Thymus (tissue), 2 donors: ENCODE data around the gene GOLGA6C. TPM values are rescaled to one million over a fixed set of nuclear protein-coding genes. Genes with fewer than 3 reads are reported as not detected.

ENCODE experiments used
- polyA plus RNA-seq: library from polyadenylated mRNA; stranded (reverse); fragments of 200-250 nt; gene quantifications from one replicate; pipeline ENCODE4 v1.2.3, GENCODE V29; 2013
- total RNA-seq: library from RNA; stranded (reverse); fragments of 120-200 nt; gene quantifications from one replicate; pipeline ENCODE4 v1.2.4, GENCODE V29; 2013
- donor health status: healthy.

The GOLGA6C gene
- total and polyA plus RNA-seq, 2 donors = 0.05 TPM

Other genes starting within 250 kb of the GOLGA6C start
- 11.3 TPM for gene PPCDC, start 234.7 kb upstream of the GOLGA6C start, total RNA-seq
- 20.9 TPM for gene PPCDC, start 234.7 kb upstream of the GOLGA6C start, polyA plus RNA-seq
- gene C15orf39, start 56.5 kb upstream of the GOLGA6C start, total RNA-seq = 6.1 TPM
- 7.0 TPM for gene C15orf39, start 56.5 kb upstream of the GOLGA6C start, polyA plus RNA-seq
- 0.05 TPM for gene GOLGA6D, start 24.5 kb downstream of the GOLGA6C start, total RNA-seq
- 0.05 TPM for gene GOLGA6D, start 24.5 kb downstream of the GOLGA6C start, polyA plus RNA-seq
- 106 TPM for gene COMMD4, start 77.7 kb downstream of the GOLGA6C start, total RNA-seq
- gene COMMD4, start 77.7 kb downstream of the GOLGA6C start, polyA plus RNA-seq = 99.0 TPM
- gene NEIL1, start 88.7 kb downstream of the GOLGA6C start, total RNA-seq = 30.8 TPM
- 77.9 TPM for gene NEIL1, start 88.7 kb downstream of the GOLGA6C start, polyA plus RNA-seq
- 64.3 TPM for gene MAN2C1, start 110.3 kb downstream of the GOLGA6C start, total RNA-seq
- 280 TPM for gene MAN2C1, start 110.3 kb downstream of the GOLGA6C start, polyA plus RNA-seq
- gene SIN3A, start 193.4 kb downstream of the GOLGA6C start, total RNA-seq = 23.6 TPM
- 18.4 TPM for gene SIN3A, start 193.4 kb downstream of the GOLGA6C start, polyA plus RNA-seq